Ovary (tissue), 3 donors: Measurements from ENCODE around the gene OR6C65.
"Not testable (repeated sequence)": the region's sequence is repeated elsewhere in the genome, so short reads cannot be mapped to it uniquely, and the experiment has no call there.

Experiments used
- CTCF ChIP-seq, 3 donors: fragments of 450-650 bp in 2 of 3; fragments of 200-600 bp in 1 of 3; IDR thresholded peaks; one replicate each; pipeline versions ENCODE4 v1.5.1 to v1.8.0; 2016 to 2022; ENCODE audit warnings: antibody characterized with exemption in 3 of 3, mild to moderate bottlenecking in 1 of 3
- EP300 ChIP-seq: sonication (generic); formaldehyde crosslinking; IDR thresholded peaks from one replicate; pipeline ENCODE4 v1.6.1; 2017; ENCODE audit warnings: antibody characterized with exemption
- donor health status: DM: no; HTN: no; CAD: no.

GRCh38 chr12:55413498-55414388 is 13.4 kb downstream of the OR6C65 start:
- TF ChIP-seq CTCF (IDR thresholded peaks at IDR 0.05); EP300: not testable (repeated sequence)
